Middle frontal gyrus (tissue), 1 donor: ENCODE data around the gene ARHGAP15.

Experiments used
- DNase-seq: peaks from one replicate; pipeline ENCODE4 v3.0.0-alpha.2; 2015; ENCODE audit warnings: low spot score; ENCODE audit errors: extremely low spot score

ARHGAP15 gene

DNA sequence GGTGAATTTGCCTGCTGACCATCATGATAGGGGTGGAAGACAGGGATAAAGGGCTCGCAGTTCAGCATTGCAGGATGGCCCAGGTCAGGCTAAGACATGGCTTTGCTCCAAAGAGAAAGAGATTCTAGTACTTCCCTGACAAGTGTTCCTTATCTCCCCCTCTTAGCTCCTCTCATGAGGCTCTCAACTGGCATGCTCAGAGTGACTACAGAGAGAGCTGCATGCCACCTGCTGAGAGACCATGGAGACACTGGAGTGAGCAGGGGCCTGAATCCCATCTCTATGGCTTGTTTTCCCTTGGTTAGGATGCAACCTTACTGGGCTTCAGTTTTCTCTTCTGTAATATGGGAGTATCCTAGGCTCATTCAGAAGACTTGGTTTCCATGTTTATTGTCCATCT lies 94.3 kb downstream of the ARHGAP15 start:
- no peak for DNase-seq

DNA sequence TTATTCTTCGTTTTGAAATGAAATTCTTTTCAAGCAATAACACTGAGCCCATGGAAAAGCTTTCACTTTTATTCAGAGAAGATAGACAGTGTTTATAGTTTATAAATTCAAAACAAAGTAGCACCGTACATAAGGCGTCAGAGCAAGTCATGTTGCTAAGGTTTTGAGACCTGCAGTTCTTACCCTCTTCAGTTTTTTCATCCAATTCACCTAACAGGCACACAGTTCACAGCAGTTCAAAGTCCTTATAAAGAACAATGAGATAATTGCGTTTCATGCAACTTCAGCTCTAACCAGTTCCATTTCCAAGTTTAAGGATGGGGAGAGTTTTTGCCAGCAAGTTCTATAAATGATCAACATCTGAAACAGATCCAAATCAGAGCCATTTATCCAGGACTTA lies 96.7 kb downstream of the ARHGAP15 start:
- no peak for DNase-seq

DNA sequence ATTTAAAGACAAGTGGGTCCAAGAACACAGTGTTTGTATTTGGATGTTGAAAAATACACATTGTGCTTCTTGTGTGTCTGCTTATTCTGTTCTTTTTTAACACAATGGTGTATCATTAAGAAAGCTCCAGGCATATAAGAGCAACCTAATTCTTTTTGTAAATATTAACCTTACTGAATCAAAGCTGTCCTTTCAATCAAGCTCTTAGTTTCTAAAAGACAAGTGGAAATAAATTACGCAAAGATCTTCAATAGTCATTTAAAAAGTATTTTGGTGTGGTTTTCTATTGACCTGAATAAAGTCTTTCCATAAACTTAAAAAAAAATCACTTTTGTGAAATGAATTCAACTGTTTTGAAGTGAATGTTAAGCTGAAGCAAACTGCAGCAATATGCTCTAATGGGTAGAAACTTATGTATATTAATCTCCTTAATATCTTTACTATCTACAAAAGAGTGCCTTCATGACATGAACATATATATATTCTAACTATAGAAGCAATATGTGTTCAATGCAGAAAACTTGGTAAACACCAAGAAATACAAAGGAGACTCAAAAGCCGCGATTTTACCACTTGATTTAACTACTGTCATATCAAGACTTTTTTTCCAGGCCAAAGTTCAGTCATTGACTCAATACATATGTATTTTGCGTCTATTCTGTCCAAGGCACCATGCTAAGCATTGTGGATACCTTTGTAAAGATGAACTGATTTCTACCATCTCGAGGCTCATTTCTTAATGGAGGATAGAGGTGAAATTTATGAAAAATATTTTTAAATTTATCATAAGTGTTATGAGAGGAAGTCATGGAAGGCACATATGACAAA lies 97.7 kb downstream of the ARHGAP15 start:
- DNase-seq = peak; percentile 13

DNA sequence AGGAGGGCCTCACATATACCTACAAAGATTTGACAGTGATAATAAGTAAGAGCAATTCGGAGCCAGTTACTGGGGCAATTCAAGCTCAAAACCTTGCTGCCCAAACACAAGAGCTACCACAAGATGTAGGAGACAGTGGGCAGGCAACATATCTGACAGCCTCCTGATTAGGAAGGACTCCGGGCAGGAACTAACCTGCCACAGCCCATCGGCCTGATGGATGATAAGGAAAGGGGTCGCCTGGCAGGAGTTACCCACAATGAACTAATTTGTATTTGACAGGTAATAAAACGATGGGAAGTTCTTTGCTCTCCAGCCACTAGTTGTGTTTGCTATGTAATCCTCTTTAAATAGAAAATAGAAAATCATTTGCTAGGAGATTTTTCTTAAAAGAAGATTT lies 100.2 kb downstream of the ARHGAP15 start:
- no peak for DNase-seq

DNA sequence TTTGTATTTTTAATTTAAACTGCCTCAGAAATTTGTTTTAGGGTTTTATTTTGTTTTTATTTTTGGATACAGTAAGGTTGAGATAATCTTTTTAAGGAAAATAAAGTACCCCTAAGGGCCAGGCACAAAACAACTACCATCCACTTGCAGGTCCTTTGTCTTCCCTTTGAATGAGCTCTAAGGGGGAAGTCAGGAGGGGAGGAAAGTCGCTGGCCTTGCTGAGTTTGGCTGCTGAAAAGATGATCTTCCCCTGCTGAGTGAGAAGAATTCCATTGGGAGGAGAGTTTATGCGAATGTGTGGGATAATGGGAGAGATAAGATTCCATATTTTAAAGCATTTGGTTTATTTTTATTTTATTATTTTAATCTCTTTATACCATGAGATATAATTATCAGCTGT lies 100.7 kb downstream of the ARHGAP15 start:
- no peak for DNase-seq

DNA sequence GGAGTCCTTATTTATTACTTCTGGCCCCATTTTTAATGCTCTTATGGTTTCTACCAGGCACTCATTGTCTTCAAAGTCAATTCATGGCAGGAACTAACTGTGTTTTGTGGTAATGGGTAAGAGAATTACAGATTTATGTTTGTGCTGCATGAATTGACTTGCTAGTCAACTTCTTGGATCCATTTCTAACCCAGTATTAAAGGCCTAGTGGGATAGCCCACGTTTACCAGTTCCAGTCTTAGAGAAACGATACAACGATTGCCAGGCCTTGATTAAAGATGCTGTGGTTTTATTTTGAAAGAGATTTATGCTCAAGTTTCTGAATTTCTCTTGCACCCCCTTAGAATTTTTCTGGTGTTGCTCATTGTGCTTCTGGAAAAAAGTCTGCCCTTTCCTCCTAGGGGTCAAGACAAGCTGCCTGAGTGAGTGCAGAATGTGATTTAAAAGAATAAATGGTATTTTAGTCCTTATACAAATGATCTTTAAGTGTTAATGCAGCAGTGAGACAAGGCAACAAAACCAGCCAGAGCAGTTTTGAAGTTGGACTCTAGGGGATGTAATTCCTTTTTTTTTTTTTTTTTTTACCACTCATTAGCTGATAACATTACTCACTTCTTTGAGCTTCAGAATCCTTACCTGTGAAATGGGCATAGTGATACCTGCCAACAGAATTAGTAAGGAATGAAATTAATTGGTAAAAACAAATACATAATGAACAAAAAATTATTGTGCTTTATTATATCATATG lies 101.5 kb downstream of the ARHGAP15 start:
- DNase-seq = no peak

DNA sequence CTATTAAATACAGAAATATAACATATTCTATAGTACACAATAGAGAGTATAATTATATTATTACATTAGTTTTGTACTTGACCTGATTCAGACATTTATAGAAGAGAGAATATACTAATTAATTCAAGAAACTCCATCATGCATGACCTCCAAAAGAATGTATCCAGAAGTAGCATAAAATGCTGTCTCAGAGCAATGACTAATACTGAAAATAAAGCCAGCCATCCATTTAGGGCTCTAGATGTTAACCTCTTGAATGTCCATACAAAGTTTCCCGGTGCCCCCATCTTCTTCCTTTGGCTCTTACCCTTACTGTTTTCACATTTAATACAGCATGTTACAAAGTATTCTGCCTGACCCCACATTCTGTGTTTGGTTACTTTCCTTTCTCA lies 102.0 kb downstream of the ARHGAP15 start:
- DNase-seq = no peak

DNA sequence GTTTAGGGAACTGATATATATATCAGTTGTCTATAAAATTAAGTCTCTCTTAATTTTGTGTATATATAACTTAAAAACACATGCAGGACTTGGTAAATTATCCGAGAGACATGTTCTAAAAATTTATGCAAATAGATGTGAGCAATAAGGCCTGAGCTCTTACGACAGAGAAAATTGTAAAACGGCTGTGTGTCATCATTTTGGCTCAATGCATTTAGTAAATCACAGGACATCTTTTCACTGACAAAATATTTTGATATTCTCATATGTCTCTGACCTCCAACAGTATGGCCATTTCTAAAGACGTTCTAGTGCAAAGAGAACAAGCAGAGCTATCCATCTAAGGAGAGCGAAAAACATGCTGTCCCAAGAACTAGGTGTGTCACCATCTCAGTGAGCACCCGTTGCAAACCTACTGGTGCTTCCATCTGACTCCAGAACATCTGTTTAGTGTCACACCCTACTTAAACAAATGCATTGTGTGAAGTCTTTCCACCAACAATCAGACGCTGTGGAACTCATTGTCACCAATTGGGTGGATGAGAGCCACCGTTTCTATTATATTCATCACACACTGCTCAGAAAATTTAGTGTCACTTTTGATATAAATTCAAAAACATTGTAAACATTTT lies 108.0 kb downstream of the ARHGAP15 start:
- no peak for DNase-seq

DNA sequence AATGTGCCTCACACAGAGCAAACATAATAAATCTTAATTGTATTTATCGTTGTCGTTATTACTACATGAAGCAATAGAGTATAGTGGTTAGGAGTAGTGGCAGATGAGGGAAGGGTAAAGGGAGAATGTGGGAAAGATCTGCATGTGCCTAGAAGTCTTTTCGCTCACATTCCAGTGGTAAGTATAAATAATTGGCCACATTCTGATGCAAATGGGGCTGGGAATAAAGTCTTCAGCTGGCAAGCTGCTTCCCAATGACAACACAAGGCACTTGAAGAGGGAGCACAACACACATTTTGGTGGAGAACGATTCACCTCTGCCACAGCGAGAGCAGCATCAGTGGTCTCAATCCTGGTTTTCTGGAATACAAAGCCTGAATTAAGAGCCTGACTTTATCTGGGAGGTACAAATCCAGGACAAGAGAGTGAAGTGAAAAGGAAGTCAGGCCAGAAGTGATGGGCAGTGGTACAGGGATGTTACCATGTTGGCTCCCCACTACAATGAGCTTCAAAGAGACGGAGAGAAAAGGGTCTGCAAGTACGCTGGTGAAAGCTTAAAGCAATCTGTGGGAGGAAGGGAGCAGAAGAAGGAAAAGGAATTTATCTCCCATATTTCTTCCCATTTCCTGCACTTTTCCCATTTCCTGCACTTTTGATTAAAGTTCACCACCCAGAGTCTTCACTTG lies 112.3 kb downstream of the ARHGAP15 start:
- DNase-seq = no peak

DNA sequence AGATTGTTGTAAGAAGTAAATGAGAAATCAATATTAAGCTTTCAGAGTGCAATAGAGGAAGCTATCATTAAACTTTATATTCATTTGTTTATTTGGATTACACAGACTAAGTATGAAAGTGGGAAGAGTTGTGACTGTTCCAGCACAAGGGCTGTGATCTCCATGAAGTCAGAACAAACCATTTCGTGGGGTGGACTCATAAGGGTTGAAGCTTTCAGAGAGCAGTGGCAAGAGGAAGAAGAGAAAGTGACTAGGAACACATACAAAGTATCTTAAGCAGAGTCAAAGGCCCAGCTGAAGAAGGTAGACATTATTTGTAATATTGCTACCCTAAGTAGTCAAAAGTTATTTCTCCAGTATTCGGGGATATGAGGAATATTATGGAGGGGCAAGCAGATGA lies 117.0 kb downstream of the ARHGAP15 start:
- no peak for DNase-seq

DNA sequence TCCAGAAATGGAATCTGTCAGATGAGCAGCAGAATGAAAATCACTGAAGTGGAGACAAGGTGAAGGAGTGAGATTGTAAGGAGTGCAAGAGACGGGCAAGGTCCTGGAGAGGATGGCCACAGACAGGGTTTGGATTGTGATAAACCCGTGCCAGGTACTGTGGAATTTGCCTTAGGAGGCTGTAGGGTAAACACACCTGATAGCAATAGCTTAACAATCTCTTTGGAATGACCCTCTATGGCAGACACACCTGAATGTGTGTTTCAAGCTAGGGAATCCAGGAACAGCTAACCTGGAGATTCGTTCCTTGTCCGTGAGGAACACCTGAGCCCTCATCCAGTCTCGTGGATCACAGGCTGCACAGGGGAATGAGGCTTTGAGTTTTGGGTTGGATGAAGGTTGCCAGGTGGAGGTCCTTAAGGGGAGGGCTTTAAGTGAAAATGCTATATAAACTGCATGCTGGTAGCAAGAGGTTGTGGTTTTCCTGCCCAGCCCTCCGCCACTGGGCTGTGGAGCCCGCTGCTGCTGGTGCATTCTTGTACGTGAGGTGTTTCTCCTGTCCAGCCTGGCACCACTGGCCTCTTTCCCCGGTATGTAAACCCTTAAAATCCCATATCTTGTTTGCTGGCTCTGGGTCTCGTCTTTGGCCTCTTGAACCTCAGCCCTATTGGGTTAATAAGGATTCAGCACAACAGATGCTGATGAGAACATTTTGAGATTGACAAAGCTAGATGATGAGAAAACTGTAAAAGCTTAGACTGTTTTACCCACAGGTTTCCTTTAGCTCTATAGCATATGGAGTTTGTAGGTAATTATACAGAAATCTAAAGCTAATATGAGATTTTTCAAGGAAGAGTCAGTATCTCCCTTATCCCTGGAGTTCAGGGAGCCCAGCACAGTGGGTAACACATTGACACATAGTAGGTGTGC lies 117.9 kb downstream of the ARHGAP15 start:
- no peak for DNase-seq

DNA sequence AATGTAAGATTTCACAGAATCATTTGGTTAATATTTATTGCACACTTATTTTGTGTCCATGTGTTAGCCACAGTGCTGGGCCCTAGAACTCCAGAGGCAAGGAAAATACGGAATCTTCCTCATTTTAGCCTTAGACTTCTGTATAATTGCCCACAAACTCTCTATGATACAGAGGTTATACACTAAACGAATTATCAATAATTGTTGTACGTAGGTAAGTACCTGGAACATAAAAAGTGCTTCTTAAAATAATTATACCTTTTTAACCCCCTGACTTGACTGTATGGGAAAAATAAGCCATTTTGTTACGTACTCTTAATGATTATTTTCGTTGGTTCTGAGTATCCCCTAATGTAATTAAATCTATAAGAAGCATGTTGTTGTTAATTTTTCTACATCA lies 119.4 kb downstream of the ARHGAP15 start:
- no peak for DNase-seq

DNA sequence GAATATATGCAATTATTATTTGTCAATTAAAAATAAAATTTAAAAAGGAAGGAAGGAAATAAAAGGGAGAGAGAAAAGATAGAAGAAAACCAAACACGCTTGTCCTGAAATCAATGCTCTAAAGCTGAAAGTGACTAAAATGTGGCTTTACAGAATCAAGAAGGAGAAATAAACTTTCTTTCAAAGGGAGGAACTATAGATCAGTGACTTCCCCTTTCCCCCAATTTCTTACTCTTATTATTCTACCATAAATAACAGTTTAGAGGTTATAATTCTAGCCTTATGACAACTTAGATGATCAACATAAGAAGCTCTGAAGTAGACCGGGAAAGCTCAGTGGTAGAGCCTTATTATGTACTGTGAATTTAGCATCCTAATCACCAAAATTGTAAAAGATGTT lies 122.5 kb downstream of the ARHGAP15 start:
- DNase-seq = no peak

DNA sequence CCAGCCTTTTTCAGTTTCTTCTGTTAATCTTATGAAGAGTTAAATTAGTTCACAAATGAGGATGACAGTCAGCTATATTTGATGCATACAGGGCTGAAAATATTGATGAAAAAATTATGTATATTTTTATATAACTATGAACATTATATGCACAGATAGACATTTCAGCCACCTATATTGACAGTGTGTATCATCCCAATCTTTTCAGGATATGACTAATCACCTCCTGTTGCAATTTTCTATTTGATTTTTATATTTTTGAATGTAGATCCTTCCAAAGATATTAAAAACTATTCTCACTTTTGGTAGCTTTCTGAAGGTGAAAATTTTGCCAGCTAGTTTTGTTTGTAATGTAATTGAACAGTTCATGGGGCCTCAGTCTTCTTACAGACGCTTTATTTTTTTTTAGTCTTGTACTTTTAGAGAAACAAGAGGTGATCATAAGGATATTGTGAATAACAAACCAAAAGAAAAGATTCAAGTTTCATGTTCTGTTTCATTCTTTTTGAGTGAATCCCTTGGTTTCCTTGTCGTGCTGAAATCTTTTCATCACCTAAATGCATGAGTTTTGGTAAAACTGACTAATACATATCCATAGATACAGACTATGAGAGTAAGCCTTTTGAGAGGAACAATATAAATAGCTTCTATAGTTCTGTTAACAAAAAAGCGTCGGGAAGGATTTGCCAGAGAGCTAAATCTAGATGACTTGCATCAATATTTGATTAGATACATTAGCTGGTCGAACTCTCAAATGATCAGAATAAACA lies 123.1 kb downstream of the ARHGAP15 start:
- no peak for DNase-seq

DNA sequence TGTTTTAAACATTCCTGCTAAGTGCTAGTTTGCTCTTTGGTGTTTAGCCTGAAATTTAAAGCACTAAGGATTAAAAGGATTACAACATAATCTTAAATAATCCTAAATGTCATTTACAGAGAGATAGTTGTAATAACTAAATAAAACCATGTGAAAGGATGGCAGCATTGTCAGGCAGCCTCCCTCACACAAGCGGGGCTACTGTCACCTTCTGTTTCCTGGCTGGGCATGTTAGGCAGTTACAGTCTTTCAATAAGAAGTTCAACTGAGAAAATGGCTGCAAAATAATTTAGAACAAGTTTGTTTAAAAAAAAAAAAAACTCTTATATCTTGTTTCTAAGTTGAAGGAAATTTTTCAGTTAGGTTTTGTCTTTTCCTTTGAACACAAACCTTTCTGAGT lies 124.9 kb downstream of the ARHGAP15 start:
- DNase-seq = no peak

DNA sequence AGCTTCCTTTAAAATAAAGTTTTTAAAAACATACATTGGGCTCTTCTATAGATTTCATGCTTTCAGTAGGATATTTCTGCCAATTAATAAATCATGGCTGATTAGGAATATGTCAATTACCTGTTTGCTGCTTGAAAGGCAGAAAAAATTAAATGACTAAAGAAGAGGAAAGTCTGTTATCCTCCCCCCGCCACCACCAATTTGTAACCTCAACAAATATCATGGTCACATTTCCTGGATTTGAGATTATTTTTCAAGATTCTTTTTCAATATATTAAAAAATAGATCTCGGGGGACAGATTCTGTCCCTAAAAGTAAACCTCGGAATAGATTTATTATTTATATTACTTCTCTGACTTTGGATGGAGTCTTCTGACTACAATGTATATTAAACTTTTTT lies 125.9 kb downstream of the ARHGAP15 start:
- no peak for DNase-seq

DNA sequence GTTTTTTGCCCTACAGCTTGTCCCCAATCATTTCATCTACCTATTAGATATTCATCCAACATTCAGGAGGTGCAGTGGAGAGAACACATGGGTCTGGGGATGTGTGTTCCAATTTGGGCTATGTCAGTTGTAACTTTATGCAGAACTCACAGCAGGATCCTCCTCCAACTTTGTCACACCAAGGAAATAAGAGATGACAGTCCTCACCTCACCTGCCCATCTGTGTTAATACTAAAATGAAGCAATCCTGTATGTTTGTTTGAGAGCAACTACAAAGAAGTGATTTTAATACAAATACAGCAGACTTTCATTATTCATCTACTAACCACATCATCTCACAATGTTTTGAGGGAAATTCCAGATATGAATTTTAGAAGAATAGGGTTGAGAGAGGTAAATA lies 126.7 kb downstream of the ARHGAP15 start:
- DNase-seq = no peak

DNA sequence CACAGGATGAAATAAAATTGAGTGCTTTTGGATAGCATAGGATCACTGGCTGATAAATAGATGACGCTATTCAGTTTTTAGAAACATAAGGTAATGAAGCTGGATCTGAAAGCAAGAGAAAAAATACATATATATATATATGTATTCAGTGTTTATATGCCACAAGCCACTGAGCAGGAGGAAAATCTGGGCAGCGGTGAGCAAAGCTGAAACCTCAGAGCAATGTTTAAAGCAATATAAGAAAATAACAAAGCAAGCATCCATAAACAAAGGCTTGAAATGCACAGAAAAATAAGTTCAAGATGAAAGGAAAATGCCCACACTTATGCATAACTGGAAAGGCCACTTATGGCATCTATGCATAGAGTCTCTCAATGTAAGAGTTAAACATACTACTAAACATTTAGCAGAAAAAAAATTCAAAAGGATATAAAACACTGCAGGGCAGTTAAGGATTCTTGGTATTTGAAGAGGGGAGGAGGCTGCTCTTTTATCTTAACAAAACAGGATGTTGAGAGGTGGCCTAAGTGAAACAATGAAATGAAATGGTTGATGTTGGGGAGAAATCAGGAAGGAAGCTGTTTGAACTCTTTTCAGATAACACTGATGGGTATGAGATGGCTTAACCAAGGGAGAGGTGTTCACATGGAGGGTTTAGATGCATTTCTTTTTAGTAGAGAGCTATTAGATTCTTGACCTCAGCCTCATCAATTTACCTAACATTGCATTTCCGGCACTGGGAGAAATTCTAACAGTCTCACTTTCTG lies 129.1 kb downstream of the ARHGAP15 start:
- no peak for DNase-seq

DNA sequence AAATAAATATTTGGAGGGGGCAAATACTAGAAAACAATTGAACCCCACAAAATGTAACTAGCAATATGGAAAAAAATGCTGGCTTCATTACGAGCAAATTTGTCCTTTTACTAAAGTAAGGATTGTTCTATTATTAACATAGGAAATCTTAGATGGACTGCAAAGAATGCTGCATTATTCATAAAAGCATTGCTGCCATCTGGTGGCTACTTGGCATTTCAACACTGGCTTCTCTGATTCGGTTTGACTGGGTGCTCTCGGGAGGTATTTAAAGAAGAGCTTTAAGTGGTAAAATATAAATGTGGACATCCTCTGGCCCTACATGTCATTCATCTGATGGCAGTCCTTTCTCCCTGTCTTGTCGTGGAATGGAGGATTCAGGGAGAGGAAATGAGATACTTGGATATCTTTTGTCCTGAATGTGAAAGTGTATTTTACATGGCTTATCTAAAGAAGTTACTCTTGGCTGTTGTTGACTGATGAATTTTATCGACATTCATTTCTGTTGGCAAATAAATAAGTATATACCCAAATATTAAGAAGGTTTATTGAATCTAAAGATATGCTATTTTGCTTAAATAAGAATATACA lies 130.2 kb downstream of the ARHGAP15 start:
- DNase-seq = peak; percentile 74
